Measurements from ENCODE around the gene FTSJ1. TPM values are rescaled to one million over a fixed set of nuclear protein-coding genes. Genes with fewer than 3 reads are reported as not detected.
A peak's percentile ranks its signal among the peaks of the same experiment; 100 is the strongest.

Gene FTSJ1
- total RNA-seq, 3 donors from 2014 or later, result 22.1 to 22.8 (median 22.7) TPM

- TF ChIP-seq, protein P1, sequence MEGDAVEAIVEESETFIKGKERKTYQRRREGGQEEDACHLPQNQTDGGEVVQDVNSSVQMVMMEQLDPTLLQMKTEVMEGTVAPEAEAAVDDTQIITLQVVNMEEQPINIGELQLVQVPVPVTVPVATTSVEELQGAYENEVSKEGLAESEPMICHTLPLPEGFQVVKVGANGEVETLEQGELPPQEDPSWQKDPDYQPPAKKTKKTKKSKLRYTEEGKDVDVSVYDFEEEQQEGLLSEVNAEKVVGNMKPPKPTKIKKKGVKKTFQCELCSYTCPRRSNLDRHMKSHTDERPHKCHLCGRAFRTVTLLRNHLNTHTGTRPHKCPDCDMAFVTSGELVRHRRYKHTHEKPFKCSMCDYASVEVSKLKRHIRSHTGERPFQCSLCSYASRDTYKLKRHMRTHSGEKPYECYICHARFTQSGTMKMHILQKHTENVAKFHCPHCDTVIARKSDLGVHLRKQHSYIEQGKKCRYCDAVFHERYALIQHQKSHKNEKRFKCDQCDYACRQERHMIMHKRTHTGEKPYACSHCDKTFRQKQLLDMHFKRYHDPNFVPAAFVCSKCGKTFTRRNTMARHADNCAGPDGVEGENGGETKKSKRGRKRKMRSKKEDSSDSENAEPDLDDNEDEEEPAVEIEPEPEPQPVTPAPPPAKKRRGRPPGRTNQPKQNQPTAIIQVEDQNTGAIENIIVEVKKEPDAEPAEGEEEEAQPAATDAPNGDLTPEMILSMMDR (IDR thresholded peaks at IDR 0.05), result no peak
- Histone ChIP-seq H3K4me1 (ENCODE audit: low read depth) (no peaks in the 10 kb centered on the region), H3K36me3 (ENCODE audit: low read depth) (no peaks in the 10 kb centered on the region), H3K4me3 (peak overlapping the region; percentile 32), H3K9me3 (no peaks in the 10 kb centered on the region)
- intact Hi-C loops (cut with DNase I, micrococcal nuclease), result no loop called here
- ATAC-seq (no peak), DNase-seq (no peak)
These were observed 33.2 kb downstream of the FTSJ1 start for GRCh38 chrX:48509245-48509590.

GRCh38 chrX:48509619-48510018 is 33.6 kb downstream of the FTSJ1 start:
- intact Hi-C loops (cut with DNase I, micrococcal nuclease), result no loop called here
- Histone ChIP-seq H3K9me3 (no peaks in the 10 kb centered on the region), H3K36me3 (ENCODE audit: low read depth) (no peaks in the 10 kb centered on the region), H3K4me3 (no peak overlapping the region), H3K4me1 (ENCODE audit: low read depth) (no peaks in the 10 kb centered on the region)
- ATAC-seq (no peak), DNase-seq (no peak)
- TF ChIP-seq, protein P1 (IDR thresholded peaks at IDR 0.05), result no peak

- TF ChIP-seq, protein P1 (IDR thresholded peaks at IDR 0.05), result no peak
- Histone ChIP-seq H3K36me3 (ENCODE audit: low read depth) (no peaks in the 10 kb centered on the region), H3K4me3 (no peak overlapping the region), H3K4me1 (ENCODE audit: low read depth) (no peaks in the 10 kb centered on the region), H3K9me3 (no peaks in the 10 kb centered on the region)
- ATAC-seq (peak; percentile 25), DNase-seq (peak in 2 of 3 donors; percentile 39 to 44)
- intact Hi-C loops (cut with DNase I, micrococcal nuclease), result no loop called here
These were observed 35.6 kb downstream of the FTSJ1 start for GRCh38 chrX:48511560-48511959.

GRCh38 chrX:48512371-48512935 is 36.5 kb downstream of the FTSJ1 start:
- Histone ChIP-seq H3K4me3 (no peak overlapping the region), H3K4me1 (ENCODE audit: low read depth) (no peaks in the 10 kb centered on the region), H3K9me3 (no peaks in the 10 kb centered on the region), H3K36me3 (ENCODE audit: low read depth) (no peaks in the 10 kb centered on the region)
- ATAC-seq, result no peak
- no peak for DNase-seq
- intact Hi-C loops (cut with DNase I, micrococcal nuclease), result no loop called here
- TF ChIP-seq, protein P1 (IDR thresholded peaks at IDR 0.05), result no peak

DNA sequence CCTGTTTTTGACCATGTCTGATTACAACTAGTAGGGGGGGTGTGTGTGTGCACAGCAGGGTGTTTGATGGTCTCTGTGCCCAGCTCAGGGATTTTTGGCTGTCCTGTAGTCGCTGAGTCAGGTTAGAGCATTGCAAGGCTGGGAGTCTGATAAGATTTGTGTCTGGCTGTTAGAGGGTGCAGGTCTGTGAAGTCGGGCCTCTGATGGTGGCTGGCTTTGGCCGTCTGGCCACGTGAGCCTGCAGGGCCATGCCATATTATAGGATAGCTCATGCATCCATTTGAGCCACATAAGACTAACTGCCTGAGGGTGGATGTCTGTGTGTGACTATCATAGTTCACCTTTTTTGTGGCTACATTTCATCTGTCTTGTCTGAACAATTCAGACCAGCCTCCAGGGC is 37.7 kb downstream of the FTSJ1 start:
- DNase-seq (no peak), ATAC-seq (no peak)
- intact Hi-C loops (cut with DNase I, micrococcal nuclease), result no loop called here
- no peak overlapping the region for H3K4me3 ChIP-seq
- TF ChIP-seq, protein P1 (IDR thresholded peaks at IDR 0.05), result no peak
- H3K9me3 ChIP-seq, result no peaks in the 10 kb centered on the region
- no peaks in the 10 kb centered on the region for H3K36me3 ChIP-seq (ENCODE audit: low read depth)
- H3K4me1 ChIP-seq (ENCODE audit: low read depth), result no peaks in the 10 kb centered on the region

Measured in mucosa of descending colon (tissue), 3 donors.